GM21825 (cell line): ENCODE results near the gene KPNA3.
"Not testable (repeated sequence)": the region's sequence is repeated elsewhere in the genome, so short reads cannot be mapped to it uniquely, and the experiment has no call there.

ENCODE experiments used
- ATAC-seq: cut with Tn5 transposase; IDR thresholded peaks from one replicate; pipeline ENCODE4 v1.9.1; 2021; ENCODE audit warnings: mild to moderate bottlenecking, moderate library complexity; ENCODE audit not compliant: unreplicated experiment

Gene KPNA3, protein sequence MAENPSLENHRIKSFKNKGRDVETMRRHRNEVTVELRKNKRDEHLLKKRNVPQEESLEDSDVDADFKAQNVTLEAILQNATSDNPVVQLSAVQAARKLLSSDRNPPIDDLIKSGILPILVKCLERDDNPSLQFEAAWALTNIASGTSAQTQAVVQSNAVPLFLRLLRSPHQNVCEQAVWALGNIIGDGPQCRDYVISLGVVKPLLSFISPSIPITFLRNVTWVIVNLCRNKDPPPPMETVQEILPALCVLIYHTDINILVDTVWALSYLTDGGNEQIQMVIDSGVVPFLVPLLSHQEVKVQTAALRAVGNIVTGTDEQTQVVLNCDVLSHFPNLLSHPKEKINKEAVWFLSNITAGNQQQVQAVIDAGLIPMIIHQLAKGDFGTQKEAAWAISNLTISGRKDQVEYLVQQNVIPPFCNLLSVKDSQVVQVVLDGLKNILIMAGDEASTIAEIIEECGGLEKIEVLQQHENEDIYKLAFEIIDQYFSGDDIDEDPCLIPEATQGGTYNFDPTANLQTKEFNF

DNA sequence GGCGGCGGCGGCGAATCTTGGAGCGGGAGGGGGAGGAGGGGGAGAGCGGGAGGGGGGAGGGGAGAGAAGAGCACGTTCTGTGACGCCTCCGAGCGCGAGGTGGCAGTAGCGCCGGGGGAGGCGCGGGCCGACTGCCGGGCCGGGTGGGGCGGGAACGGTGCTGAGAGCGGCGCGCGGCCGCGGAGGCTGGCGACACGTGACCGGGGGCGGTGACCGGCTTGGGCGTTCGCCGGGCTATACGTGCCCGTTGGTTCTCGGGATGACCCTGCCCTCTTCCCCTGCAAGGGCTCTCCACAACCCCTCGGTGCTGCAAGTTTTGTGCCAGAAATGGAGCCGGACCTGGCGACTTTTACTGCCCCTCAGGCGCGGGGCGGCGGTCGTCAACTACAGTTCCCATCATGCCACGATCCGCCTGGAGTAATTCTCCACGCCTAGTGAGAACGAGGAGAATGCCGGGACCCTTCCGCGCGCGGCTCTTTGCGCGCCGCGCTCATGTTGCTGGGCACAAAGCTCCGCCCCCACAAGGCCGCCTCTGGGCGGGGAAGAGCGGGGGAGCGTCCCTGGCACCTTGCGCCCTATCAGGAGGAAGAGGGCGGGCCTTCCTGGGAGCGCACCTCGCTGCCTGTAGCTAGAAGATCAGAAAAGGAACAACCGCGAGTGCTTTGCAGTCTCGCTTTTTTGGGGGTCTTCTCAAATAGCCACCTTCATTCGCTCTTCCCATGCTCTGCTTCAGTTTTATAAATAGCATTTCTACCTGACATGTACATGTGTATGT, at the start of gene KPNA3:
TSS of gene KPNA3 (minus strand) at position 133 of the 775 bp plus-strand sequence. CDS start 176 bp downstream, outside the sequence.
- ATAC-seq = peak; percentile 90

DNA sequence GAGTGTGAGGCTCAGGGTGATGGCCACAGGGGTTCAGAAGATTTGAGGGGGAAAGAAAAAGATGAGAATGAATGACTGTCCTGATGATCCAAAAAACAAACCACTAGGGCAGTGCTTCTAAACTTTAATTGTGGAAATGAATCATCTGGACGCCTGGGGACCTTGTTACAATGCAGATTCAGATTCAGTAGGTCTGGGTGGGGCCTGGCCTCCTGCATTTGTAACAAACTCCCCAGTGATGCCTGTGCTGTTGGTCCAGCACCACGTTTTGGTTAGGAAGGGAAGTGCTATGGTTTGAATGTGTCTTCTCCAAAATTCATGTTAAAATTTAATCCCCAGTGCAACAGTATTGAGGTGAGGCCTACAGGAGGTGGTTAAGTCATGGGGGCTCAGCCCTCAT, 49.5 kb upstream of the KPNA3 start:
- ATAC-seq = no peak

DNA sequence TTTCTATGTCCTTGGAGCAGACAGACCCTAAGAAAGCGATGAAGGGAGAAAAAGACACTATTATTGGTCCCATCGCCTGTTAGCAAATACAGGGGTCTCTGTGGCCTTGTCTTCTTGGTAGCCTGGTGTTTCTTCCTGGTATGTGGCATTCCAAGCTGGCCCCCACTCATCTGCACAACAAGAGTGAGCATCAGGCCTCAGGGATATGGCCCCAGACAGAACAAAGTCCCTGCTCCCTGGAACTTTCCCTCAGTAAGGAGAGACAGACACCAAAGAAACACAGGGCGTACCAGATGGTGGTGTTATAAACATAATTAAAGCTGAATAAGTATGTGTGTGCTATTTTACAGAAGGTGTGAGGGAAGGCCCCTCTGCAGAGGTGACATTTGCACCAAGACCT, 48.2 kb upstream of the KPNA3 start:
- ATAC-seq = no peak

DNA sequence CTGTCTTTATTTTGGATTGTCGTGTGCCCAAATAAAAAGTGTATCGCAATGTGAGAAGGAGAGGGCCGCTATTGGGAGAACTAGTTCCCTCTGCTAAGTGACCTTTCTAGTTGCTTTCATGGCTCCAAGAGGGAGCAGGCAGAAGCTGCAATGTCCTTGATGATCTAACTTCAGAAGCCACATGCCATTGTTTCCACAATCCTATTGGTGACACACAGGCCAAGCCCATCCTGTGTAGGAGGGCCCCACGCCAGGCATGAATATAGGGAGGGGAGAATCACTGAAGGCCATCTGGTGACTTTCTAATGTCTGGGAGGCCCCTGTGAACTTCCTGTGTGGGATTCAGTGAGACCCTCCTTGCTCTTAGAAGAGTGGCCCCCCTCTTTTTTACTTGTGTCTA, 47.8 kb upstream of the KPNA3 start:
- ATAC-seq = no peak

DNA sequence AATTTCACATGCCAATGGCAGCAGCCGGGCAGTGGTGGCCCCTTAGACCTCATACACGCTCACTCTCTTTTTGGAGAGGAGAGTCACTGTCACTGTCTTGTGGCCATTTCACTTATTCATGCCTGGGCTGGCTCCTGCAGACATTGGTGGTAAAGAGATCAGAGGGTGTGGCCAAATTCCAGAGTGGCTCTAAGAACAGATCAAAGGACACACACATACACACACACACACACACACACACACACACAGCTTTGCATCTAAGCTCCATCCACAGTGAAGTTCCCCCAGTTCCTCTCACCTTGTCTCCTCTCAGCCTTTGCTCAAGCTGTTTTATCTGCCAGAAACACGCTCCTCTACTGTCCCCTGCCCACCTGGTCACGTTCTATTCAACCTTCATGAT, 46.5 kb upstream of the KPNA3 start:
- ATAC-seq = no peak

DNA sequence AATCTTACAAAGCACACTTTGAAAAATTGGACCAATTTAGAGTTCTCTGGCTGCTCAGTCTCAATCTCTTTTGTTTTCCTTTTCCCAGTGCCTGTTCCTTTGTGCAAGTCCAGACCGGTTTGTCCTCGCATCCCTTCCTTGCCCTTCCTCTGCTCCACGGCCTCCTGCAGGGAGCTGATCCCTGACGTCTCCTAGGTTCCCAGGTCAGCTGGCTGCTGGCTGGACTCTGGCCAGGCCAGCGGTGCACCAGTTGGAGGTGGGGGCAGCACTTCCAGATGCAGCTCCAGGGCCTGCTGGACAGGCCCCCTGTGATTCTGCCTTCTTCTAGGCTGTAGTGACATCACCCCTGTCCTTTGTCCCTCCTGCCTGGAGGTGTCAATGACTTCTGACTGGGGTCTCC, 44.0 kb upstream of the KPNA3 start:
- no peak for ATAC-seq

DNA sequence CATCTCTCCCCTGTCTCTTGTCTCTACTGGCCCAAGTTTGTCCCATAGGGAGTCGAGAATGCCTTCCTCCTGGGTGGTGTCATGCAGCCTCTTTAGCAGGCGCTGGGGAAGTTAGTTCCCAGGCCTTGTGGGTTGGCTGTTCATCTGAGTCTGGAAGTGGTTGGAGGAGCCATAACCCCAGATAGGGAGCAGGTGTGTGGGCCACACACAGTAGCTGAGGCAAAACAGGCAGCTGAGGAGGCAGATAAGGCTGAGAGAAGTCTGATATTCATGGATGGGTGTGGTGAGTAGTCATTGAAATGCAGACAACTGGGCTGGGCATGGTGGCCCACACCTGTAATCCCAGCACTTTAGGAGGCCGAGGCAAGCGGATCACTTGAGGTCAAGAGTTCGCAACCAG, 40.9 kb upstream of the KPNA3 start:
- ATAC-seq = no peak

DNA sequence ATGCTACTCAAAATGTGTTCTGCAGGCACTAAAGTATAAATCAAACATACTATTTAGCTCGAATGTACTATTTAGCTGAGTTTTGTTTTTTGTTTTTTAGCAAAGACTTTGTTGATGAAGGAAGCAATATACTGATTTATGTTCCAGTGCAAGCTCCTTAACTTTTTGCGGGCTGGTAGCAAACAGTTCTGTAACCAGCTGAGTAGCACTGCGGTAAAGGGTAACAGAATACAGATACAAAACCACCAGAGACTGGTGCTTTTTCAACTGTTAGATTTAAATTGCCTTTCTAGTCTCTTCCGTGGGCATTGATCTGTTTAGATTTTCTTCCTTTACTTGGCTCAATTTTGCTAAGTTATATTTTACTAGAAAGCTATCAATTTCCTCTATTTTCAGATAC, 39.0 kb upstream of the KPNA3 start:
- no peak for ATAC-seq

DNA sequence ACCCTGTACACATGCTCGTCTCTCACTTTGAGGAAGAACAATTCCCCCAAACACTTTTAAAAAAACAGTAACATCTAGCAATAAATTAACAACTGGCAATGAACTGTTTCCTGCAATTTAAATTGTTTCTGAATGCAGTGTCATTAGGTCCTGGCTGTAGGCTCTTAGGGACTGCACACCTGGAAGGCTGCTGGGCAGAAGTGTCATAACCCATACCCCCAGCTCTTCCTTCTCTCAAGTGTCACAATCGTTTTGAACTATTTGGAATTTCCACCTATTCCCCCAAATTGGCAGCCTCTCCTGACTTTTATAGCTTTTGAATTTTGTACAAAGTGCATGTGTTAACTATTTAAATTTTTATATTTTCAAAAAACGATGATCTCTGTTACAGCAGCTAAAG, 38.2 kb upstream of the KPNA3 start:
- no peak for ATAC-seq

DNA sequence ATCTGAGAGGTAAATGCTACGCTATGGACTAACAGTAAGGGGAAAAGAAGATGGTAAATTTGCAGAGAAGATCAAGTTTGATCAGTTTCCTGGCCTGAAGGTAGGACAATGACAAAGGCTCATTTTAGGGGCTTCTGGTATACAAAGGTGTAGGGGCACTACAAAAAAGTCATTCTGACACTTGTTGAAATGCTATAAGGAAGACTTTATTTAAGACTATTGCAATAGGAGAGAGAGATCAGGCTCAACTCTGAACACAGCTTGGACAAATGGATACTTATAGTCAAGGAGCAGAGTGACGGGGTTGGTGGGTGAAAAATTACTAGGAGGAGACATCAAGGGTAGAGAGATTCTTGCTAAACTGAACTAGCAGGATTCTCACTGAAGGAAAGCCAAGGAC, 37.2 kb upstream of the KPNA3 start:
- no peak for ATAC-seq

DNA sequence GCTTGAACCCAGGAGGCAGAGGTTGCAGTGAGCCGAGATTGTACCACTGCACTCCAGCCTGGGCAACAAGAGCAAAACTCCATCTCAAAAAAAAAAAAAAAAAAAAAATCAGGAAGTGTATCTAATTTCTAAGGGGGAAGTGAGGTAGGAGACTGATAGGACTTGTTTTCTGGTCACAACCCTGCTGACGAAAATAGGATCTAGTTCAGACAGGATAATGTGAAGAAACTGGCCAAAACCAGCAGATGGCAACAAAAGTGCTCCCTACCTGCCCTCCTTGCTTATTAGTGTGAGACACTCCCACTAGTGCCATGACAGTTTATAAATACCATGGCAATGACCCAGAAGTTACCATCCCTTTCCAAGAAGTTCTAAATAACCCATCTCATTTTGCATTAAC, 36.0 kb upstream of the KPNA3 start:
- ATAC-seq = no peak

DNA sequence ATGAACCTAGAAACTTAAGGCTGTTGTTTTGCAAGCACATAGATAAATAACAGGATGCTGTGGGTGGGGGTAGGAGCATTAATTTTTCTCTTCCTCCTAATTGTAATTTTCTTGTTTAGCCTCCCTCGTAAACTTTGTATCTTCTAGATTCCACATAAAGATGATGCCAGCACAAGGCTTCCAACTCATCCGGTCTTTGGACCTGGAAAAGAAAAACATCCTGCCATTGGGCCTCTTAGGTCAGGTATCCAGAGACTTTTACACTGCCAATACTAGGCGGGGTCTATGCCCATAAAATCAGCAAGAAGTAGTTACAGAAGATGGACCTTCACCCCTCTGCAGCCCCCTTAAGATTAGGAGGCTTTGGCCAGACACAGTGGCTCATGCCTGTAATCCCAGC, 35.4 kb upstream of the KPNA3 start:
- no peak for ATAC-seq

DNA sequence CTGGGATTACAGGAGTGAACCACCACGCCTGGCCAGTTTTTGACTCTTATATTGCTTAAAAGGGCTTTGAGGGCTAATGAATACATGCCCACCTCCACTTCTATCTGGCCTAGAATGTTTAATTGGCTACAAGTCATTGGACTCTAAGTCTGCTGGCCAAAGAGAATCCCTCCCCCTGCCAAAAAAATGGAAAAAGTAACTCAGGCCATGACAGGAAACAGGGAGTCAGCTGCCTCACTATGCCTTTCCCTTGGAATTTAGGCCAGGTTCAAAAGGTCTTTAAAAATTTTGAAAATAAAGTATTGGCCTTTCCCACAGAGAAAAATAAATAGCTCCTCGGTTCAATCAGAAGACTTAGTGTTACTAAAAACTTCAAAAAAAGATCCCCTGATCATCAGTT, 34.9 kb upstream of the KPNA3 start:
- ATAC-seq = no peak

DNA sequence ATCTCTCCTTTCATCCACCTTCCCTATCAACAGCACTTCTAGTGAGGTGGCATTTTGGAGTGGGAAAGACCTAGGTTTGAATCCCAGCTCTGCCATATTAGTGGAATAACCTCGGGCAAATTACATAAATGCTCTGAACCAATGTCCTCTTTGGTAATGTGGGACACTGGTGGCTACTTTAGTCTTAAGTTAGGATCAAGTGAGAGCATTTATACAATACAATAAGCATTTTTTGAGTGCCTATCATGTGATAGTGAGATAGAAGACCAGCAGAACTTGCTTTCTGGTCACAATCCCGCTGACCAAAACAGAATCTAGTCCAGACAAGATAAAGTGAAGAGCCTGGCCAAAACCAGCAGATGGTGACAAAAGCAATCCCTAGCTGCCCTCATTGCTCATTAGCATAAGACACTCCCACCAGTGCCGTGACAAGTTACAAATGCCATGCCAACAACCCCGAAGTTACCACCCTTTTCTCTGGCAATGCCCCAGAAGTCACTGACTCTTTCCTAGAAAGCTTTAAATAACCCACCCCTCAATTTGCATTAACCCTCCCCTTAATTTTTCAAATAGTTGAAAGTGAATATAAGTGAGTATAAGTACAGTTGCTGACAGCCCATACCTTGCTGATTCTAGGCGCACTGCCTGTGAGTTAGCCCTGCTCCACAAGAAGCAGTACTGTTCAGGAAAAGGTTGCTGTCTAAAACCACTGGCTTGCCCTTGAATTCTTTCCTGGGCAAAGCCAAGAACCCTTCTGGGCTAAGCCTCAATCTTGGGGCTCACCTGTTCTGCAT, 28.9 kb upstream of the KPNA3 start:
- no peak for ATAC-seq

DNA sequence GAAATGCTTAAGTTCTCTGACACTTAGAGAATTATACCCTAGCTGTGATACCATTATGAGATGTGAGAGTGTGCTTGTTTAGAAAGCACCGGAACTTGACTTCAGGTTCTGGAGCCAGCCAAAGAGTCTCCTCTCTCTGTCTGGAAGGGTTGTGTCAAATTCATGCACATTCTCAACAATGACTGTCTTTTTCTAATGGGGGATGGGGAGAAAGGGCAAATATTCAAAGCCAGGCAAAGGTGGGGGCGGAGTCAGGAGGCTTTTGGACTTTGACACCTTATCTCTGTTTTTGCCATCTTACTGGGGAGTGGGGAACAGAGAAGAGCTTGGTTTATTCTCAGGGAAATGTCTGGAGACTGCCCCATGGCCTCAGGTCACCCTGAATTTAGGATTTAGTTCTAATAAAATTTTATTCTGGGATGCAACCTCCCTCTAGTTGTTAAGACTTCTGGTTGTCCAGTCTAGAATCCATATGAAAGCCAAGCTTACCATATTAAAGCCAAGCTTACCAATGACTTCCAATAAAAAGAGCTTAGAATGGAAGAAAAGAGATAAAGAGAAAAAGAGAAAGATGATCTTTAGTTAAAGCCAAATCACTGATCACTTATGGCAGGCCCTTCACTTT, 28.2 kb upstream of the KPNA3 start:
- no peak for ATAC-seq

DNA sequence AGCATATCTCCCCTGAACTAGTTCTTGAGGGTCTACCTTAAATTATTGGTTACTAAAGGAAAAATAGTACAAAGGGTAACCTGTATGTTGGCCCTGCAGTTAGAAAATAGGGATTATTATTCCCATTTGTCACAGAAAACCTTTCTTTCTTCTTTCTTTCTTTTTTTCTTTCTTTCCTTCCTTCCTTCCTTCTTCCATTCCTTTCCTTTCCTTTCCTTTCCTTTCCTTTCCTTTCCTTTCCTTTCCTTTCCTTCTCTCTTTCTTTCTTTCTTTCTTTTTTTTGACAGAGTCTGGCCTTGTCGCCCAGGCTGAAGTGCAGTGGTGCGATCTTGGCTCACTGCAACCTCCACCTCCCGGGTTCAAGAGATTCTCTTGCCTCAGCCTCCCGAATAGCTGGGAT, 23.6 kb upstream of the KPNA3 start:
- ATAC-seq = not testable (repeated sequence)

DNA sequence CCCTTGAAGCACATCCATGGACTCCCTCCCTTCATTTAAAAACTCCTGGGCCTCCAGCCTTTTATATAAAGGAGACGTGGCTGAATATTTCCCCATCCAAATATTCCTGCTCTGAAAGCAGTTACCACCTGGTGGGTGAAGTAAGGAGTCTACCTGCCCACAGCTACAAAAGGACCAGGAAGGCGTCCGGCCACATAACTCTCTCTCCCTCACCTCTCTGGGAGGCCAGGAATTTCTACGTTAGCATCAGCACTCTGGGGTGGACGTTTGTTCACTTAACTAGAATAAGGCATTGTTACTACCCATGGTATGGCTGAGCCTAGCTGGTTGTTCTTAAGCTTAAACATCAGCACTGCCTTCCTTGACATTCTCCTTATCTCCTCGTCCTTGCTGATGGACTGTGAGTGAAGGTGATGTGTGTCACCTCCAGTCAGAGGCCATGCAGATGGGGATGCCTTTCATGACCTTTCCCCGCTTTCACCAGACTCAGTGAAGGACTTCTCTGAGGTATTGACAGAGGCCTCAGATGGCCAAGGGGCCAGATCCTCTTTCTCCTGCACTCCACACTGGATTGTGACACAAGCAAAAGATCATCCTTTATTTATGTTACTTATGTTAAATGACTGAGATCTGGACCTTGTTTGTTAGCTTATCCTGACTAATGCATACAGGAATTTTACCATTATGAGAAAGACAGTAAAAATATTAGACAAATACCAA, 22.2 kb upstream of the KPNA3 start:
- ATAC-seq = no peak

DNA sequence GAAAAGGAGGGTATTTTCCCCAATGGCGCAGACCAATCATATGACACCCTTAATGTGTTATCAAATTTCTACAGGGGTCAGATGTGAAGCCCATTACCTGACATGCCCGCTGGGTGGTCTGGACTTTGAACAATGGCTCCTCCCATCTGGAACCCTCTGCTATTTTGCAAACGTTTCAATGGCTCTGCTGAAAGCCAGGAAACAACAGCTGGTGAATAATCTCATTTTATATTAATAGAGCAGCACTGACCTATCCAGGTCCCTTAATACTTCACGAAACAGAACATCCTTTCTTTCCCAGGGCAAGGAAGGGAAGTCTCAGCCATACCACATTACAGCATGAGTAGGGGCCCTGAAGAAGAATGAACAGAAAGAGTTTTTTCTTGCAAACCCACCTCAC, 20.3 kb upstream of the KPNA3 start:
- no peak for ATAC-seq

DNA sequence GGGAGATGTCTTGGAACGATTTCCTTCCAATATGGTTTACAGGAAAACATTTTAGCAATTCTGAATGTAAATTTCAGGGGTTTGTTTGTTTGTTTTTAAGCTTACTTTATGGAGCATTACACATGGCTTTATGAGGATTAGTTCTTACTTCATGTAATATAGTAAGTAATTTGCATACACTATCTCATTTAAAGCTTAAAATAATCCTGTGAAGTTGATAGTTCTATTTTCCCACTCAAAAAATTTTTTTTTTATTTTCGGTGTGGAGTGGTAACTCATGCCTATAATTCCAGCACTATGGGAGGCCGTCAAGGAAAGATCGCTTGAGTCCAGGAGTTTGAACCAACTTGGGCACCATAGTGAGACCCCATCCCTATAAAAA, 19.0 kb upstream of the KPNA3 start:
- ATAC-seq = no peak
